ENCODE data around the gene TBATA.

DNA sequence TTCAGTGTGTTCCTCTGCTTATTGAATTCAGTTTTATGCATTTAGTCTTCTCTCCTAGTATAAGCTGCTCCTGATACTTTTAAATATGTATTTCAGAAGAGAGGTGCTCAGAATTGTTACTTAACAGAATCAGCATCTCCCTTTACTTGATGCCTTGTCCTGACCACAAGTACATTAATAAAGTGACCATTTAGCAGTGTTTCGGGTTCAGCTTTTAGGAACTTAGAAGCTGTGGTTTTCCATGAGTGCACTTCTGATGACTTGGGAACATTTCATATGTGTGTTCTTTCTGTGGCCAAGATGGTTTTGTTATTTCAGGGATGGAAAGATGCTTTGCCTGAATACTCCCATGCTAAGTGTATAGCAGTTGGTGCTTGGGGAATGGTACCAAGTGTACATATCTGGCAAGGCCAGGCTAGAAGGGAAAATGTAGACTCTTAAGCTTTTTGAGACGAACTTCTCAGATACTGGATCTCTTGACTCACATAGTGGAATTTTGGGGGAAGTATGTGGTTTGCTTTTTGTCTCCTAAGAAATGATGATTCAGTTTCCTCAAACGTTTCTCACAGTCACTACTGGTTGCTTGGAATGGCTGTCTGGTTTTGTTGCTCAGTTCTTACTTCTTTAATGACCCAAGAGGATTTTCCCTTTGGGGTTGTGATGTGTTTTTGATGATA, 47.8 kb upstream of the TBATA start:
- TF ChIP-seq, protein P1, sequence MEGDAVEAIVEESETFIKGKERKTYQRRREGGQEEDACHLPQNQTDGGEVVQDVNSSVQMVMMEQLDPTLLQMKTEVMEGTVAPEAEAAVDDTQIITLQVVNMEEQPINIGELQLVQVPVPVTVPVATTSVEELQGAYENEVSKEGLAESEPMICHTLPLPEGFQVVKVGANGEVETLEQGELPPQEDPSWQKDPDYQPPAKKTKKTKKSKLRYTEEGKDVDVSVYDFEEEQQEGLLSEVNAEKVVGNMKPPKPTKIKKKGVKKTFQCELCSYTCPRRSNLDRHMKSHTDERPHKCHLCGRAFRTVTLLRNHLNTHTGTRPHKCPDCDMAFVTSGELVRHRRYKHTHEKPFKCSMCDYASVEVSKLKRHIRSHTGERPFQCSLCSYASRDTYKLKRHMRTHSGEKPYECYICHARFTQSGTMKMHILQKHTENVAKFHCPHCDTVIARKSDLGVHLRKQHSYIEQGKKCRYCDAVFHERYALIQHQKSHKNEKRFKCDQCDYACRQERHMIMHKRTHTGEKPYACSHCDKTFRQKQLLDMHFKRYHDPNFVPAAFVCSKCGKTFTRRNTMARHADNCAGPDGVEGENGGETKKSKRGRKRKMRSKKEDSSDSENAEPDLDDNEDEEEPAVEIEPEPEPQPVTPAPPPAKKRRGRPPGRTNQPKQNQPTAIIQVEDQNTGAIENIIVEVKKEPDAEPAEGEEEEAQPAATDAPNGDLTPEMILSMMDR (IDR thresholded peaks at IDR 0.05; ENCODE audit: low read length) = no peak
- TF ChIP-seq EZH2 (IDR thresholded peaks at IDR 0.05; ENCODE audit: borderline replicate concordance, low read length) = no peak

All from OCI-LY1 (cell line).